Measurements from ENCODE around the gene SAMMSON. TPM values are rescaled to one million over a fixed set of nuclear protein-coding genes. Genes with fewer than 3 reads are reported as not detected.
A peak's percentile ranks its signal among the peaks of the same experiment; 100 is the strongest.

The SAMMSON gene
- total and polyA plus RNA-seq, 9 of the 15 experiments (the other 6 are each of a cell fraction or from before 2014, with no cell fraction given) = 0.65 to 4.4 (median 1.9) TPM

- no peak for TF ChIP-seq CHAMP1 (IDR thresholded peaks at IDR 0.05)
- TF ChIP-seq ZSCAN29 (IDR thresholded peaks at IDR 0.05) = no peak
- no peak for TF ChIP-seq SP2 (IDR thresholded peaks at IDR 0.05; ENCODE audit: extremely low read depth, low read depth, low read length, poor library complexity, severe bottlenecking)
- no peak for TF ChIP-seq ZNF830 (CRISPR knock-in tag; IDR thresholded peaks at IDR 0.05)
- TF ChIP-seq CHD7 (IDR thresholded peaks at IDR 0.05; ENCODE audit: low read depth, low read length) = no peak
- TF ChIP-seq U2AF1 (optimal IDR thresholded peaks at IDR 0.05; ENCODE audit: low read depth, low read length) = no peak
- TF ChIP-seq RCOR1 (IDR thresholded peaks at IDR 0.05; ENCODE audit: borderline replicate concordance in 1 of 2, low read depth in 2 of 2, low read length in 2 of 2) = peak in 1 of 2 experiments; percentile 38; a peak in 1 of 4 replicates
- no peak for TF ChIP-seq ZNF436 (CRISPR knock-in tag; IDR thresholded peaks at IDR 0.05)
- TF ChIP-seq NFE2 (IDR thresholded peaks at IDR 0.05; ENCODE audit: low read depth) = no peak
- no peak for TF ChIP-seq ZNF764 (CRISPR knock-in tag; IDR thresholded peaks at IDR 0.05; ENCODE audit: low read depth)
- no peak for TF ChIP-seq SMAD2 (IDR thresholded peaks at IDR 0.05; ENCODE audit: low read depth, low read length)
Measured at GRCh38 chr3:69999140-70000027, at the start of gene SAMMSON (continued).

Data from K562 (cell line).